Panc1 (cell line): Measurements from ENCODE around the gene CDC7. TPM values are rescaled to one million over a fixed set of nuclear protein-coding genes. Genes with fewer than 3 reads are reported as not detected.

Experiments
- ATAC-seq: fragments of 200-7000 bp; cut with Tn5 transposase; 2 replicates; pipeline ENCODE4 v1.9.1; 2020; ENCODE audit warnings: mild to moderate bottlenecking, moderate library complexity
- BruUV-seq: library from RNA; stranded (reverse); fragments of 400-500 nt; replicated peaks from 2 replicates; lab custom pipeline; 2021; lab: Mats Ljungman, UMichigan
- CTCF ChIA-PET: fragments of 300-600 bp; sonication (Branson Sonifier 250); formaldehyde crosslinking; loops from one replicate; lab custom pipeline; 2022; ENCODE audit warnings: antibody characterized with exemption; lab: Charles Lee
- POLR2A ChIA-PET: fragments of 300-600 bp; sonication (Branson Sonifier 250); formaldehyde crosslinking; loops from one replicate; lab custom pipeline; 2022; ENCODE audit warnings: antibody characterized with exemption; lab: Charles Lee
- DNase-seq: peaks from one replicate; pipeline ENCODE4 v3.0.0-alpha.2; 2010; ENCODE audit warnings: low read depth, low spot score
- H3K27ac ChIP-seq: 2 replicates; pipeline ENCODE4 v1.5.1; 2011; ENCODE audit warnings: mild to moderate bottlenecking, low read length, inconsistent platforms
- H3K27me3 ChIP-seq: fragments of 200-500 bp; sonication (Bioruptor generic); 2 replicates; pipeline ENCODE4 v1.6.0; 2014; ENCODE audit warnings: low read length, inconsistent platforms; ENCODE audit not compliant: control insufficient read depth, insufficient read depth
- H3K36me3 ChIP-seq: fragments of 200-500 bp; sonication (Bioruptor generic); 2 replicates; pipeline ENCODE4 v1.5.1; 2014; ENCODE audit warnings: inconsistent platforms, mild to moderate bottlenecking, low read length, moderate library complexity; ENCODE audit not compliant: control insufficient read depth, insufficient read depth
- H3K4me1 ChIP-seq: 2 replicates; pipeline ENCODE4 v1.5.1; 2011; ENCODE audit warnings: inconsistent platforms, mild to moderate bottlenecking, low read length, moderate library complexity; ENCODE audit not compliant: control insufficient read depth, insufficient read depth
- H3K4me3 ChIP-seq, 2 experiments: 2 replicates each; pipeline ENCODE4 v1.5.1; 2011 to 2012; ENCODE audit warnings: low read depth in 2 of 2, low read length in 2 of 2, mild to moderate bottlenecking in 2 of 2, inconsistent platforms in 1 of 2, moderate library complexity in 1 of 2
- H3K9me3 ChIP-seq: fragments of 200-500 bp; sonication (Bioruptor generic); 2 replicates; pipeline ENCODE4 v1.5.1; 2014; ENCODE audit warnings: low read depth, mild to moderate bottlenecking, inconsistent platforms, low read length, moderate library complexity; ENCODE audit not compliant: control insufficient read depth, insufficient read depth
- CTCF ChIP-seq: fragments of 450-650 bp; IDR thresholded peaks from 2 replicates; pipeline ENCODE4 v1.5.1; 2017; ENCODE audit warnings: mild to moderate bottlenecking
- POLR2AphosphoS5 ChIP-seq: IDR thresholded peaks from 2 replicates; pipeline ENCODE4 v1.6.1; 2012; ENCODE audit warnings: mild to moderate bottlenecking, low read depth, low read length, moderate library complexity
- SIN3A ChIP-seq: IDR thresholded peaks from 2 replicates; pipeline ENCODE4 v1.6.1; 2012; ENCODE audit warnings: low read depth, mild to moderate bottlenecking, low read length, moderate library complexity, borderline replicate concordance; ENCODE audit not compliant: insufficient read depth
- TCF7L2 ChIP-seq: IDR thresholded peaks from 2 replicates; pipeline ENCODE4 v1.6.1; 2011; ENCODE audit warnings: mild to moderate bottlenecking, low read depth, low read length, inconsistent platforms
- in situ Hi-C: cut with HindIII; loops from 2 replicates; pipeline ENCODE4 v1.10.0; 2016; ENCODE audit warnings: low sequenced_read_pairs, low pct_unique_long_range_greater_than_20kb
- intact Hi-C: fragments of 100-400 bp; cut with micrococcal nuclease; formaldehyde crosslinking; loops from one replicate; pipeline ENCODE4 v1.10.0; 2022; ENCODE audit not compliant: unreplicated experiment
- total RNA-seq: library from RNA; stranded (reverse); gene quantifications from one replicate; pipeline ENCODE4 v1.2.1, GENCODE V29; 2021; ENCODE audit not compliant: unreplicated experiment
- TF ChIP-seq, protein P1 (sequence below), 2 experiments: IDR thresholded peaks; 2 replicates each; pipeline ENCODE4 v1.6.1; 2011 to 2012; ENCODE audit warnings: low read depth in 2 of 2, control low read depth in 1 of 2, low read length in 1 of 2, mild to moderate bottlenecking in 1 of 2, moderate library complexity in 1 of 2; ENCODE audit not compliant: insufficient read depth in 1 of 2

CDC7 gene
- total RNA-seq, 1 experiment from 2014 or later: 30.1 TPM

GRCh38 chr1:91556556-91556955 lies 55.9 kb downstream of the CDC7 start:
- BruUV-seq: no TSS peak
- TF ChIP-seq TCF7L2: no peak
- TF ChIP-seq, protein P1, sequence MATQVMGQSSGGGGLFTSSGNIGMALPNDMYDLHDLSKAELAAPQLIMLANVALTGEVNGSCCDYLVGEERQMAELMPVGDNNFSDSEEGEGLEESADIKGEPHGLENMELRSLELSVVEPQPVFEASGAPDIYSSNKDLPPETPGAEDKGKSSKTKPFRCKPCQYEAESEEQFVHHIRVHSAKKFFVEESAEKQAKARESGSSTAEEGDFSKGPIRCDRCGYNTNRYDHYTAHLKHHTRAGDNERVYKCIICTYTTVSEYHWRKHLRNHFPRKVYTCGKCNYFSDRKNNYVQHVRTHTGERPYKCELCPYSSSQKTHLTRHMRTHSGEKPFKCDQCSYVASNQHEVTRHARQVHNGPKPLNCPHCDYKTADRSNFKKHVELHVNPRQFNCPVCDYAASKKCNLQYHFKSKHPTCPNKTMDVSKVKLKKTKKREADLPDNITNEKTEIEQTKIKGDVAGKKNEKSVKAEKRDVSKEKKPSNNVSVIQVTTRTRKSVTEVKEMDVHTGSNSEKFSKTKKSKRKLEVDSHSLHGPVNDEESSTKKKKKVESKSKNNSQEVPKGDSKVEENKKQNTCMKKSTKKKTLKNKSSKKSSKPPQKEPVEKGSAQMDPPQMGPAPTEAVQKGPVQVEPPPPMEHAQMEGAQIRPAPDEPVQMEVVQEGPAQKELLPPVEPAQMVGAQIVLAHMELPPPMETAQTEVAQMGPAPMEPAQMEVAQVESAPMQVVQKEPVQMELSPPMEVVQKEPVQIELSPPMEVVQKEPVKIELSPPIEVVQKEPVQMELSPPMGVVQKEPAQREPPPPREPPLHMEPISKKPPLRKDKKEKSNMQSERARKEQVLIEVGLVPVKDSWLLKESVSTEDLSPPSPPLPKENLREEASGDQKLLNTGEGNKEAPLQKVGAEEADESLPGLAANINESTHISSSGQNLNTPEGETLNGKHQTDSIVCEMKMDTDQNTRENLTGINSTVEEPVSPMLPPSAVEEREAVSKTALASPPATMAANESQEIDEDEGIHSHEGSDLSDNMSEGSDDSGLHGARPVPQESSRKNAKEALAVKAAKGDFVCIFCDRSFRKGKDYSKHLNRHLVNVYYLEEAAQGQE (IDR thresholded peaks at IDR 0.05; ENCODE audit: insufficient read depth in 1 of 2, low read depth in 2 of 2, low read length in 1 of 2): no peak
- no peak for TF ChIP-seq SIN3A
- TF ChIP-seq POLR2AphosphoS5: no peak
- TF ChIP-seq CTCF: no peak
- in situ Hi-C loops (no loop called here), intact Hi-C loops (no loop called here)
- DNase-seq (no peak), ATAC-seq (peak; percentile 28)
- Histone ChIP-seq H3K36me3 (no peaks in the 10 kb centered on the region), H3K27me3 (no peaks in the 10 kb centered on the region), H3K4me3 (no peak overlapping the region), H3K4me1 (0 out of 2 replicates have a peak, but pooled peaks cover 3% of the 10 kb centered on the region), H3K27ac (no peak overlapping the region), H3K9me3 (no peaks in the 10 kb centered on the region)
- CTCF ChIA-PET: no interaction called here
- POLR2A ChIA-PET: no interaction called here

- H3K36me3 ChIP-seq: no peaks in the 10 kb centered on the region
- ChIA-PET CTCF (no interaction called here), POLR2A (interaction anchor here (0.6 kb wide), 1 partner anchor 151 kb away, joined by 3 read pairs; no protein-coding TSS in a partner anchor)
- intact Hi-C loops (no loop called here), in situ Hi-C loops (no loop called here)
- H3K27me3 ChIP-seq: no peaks in the 10 kb centered on the region
- DNase-seq (no peak), ATAC-seq (peak; percentile 65; the same call in 1 of the 2 replicates)
- 0 out of 2 replicates have a peak, but pooled peaks cover 3% of the 10 kb centered on the region for H3K4me1 ChIP-seq
- no peaks in the 10 kb centered on the region for H3K9me3 ChIP-seq
- H3K4me3 ChIP-seq: no peak overlapping the region
- H3K27ac ChIP-seq: no peak overlapping the region
- TF ChIP-seq SIN3A (no peak), POLR2AphosphoS5 (no peak), TCF7L2 (no peak), CTCF (no peak)
- TF ChIP-seq, protein P1 (IDR thresholded peaks at IDR 0.05; ENCODE audit: insufficient read depth in 1 of 2, low read depth in 2 of 2, low read length in 1 of 2): no peak
- BruUV-seq: no TSS peak
These were observed 56.5 kb downstream of the CDC7 start for GRCh38 chr1:91557039-91557690.
